H1 (cell line): Measurements from ENCODE around the gene BNC1. TPM values are rescaled to one million over a fixed set of nuclear protein-coding genes. Genes with fewer than 3 reads are reported as not detected.

Source experiments
- BCL11A ChIP-seq, 2 experiments: IDR thresholded peaks; one replicate each; pipeline ENCODE4 v1.6.1; 2011; ENCODE audit warnings: low read depth in 2 of 2, low read length in 2 of 2, mild to moderate bottlenecking in 2 of 2
- CHD1 ChIP-seq: IDR thresholded peaks from 2 replicates; pipeline ENCODE4 v1.6.1; 2012; ENCODE audit warnings: low read depth, low read length, improper control_type of control experiment
- CREB1 ChIP-seq: IDR thresholded peaks from 2 replicates; pipeline ENCODE4 v1.6.1; 2012; ENCODE audit warnings: inconsistent platforms
- FOSL1 ChIP-seq: IDR thresholded peaks from 2 replicates; pipeline ENCODE4 v1.6.1; 2011; ENCODE audit warnings: mild to moderate bottlenecking, low read depth, low read length, moderate library complexity; ENCODE audit not compliant: insufficient read depth
- MAFK ChIP-seq: IDR thresholded peaks from 2 replicates; pipeline ENCODE4 v1.6.1; 2012; ENCODE audit warnings: low read depth, mild to moderate bottlenecking, improper control_type of control experiment, low read length
- NRF1 ChIP-seq: IDR thresholded peaks from 2 replicates; pipeline ENCODE4 v1.6.1; 2011; ENCODE audit warnings: mild to moderate bottlenecking, low read depth, low read length, improper control_type of control experiment
- PHF8 ChIP-seq: fragments of 200-600 bp; sonication (generic); conservative IDR thresholded peaks from 2 replicates; pipeline ENCODE4 v1.7.1; 2012; ENCODE audit warnings: low read depth, mild to moderate bottlenecking, inconsistent platforms, low read length, moderate library complexity
- POLR2AphosphoS5 ChIP-seq: IDR thresholded peaks from 2 replicates; pipeline ENCODE4 v1.6.1; 2011; ENCODE audit warnings: low read depth, low read length
- RXRA ChIP-seq: IDR thresholded peaks from 2 replicates; pipeline ENCODE4 v1.6.1; 2011; ENCODE audit warnings: low read depth, mild to moderate bottlenecking, low read length, moderate library complexity; ENCODE audit not compliant: insufficient read depth
- SIX5 ChIP-seq: IDR thresholded peaks from 2 replicates; pipeline ENCODE4 v1.6.1; 2011; ENCODE audit warnings: mild to moderate bottlenecking, low read depth, low read length
- SP1 ChIP-seq: IDR thresholded peaks from 2 replicates; pipeline ENCODE4 v1.6.1; 2011; ENCODE audit warnings: low read depth, low read length
- SRF ChIP-seq: IDR thresholded peaks from 2 replicates; pipeline ENCODE4 v1.6.1; 2011; ENCODE audit warnings: mild to moderate bottlenecking, low read depth, low read length, moderate library complexity
- TEAD4 ChIP-seq: IDR thresholded peaks from 2 replicates; pipeline ENCODE4 v1.6.1; 2012; ENCODE audit warnings: low read depth, low read length, inconsistent platforms, mixed read lengths
- polyA plus RNA-seq, 7 experiments: library from polyadenylated mRNA; depleted of rRNA in 3 of 7; stranded (reverse) in 5 of 7; unstranded in 2 of 7; fragments of >200 nt in 5 of 7; fragments of 200-250 nt in 2 of 7; gene quantifications; 1 replicate in 5 of 7; 2 replicates in 1 of 7; 4 replicates in 1 of 7; pipeline versions ENCODE4 v1.2.1 to v1.2.3, GENCODE V29; 2011 to 2013; ENCODE audit warnings: missing spikeins in 2 of 7, mixed read lengths in 2 of 7
- total RNA-seq: library from RNA; stranded (reverse); fragmentation: NEBNext Ultra II Directional; extraction: Animal tissue kit (Norgen Biotek cat#: 25700); gene quantifications from 2 replicates; pipeline ENCODE4 v1.2.1, GENCODE V29; 2021
- TF ChIP-seq, protein P1 (sequence below): IDR thresholded peaks from 2 replicates; pipeline ENCODE4 v1.6.1; 2011; ENCODE audit warnings: low read depth, mild to moderate bottlenecking, low read length; ENCODE audit not compliant: insufficient read depth
- TF ChIP-seq, protein P2 (sequence below), 3 experiments: IDR thresholded peaks; 1 replicate in 2 of 3; 2 replicates in 1 of 3; pipeline versions ENCODE4 v1.5.1 to v1.6.1; 2011; ENCODE audit warnings: low read length in 3 of 3, mild to moderate bottlenecking in 3 of 3, inconsistent platforms in 2 of 3, low read depth in 1 of 3, moderate library complexity in 1 of 3; ENCODE audit not compliant: insufficient read depth in 1 of 3; ENCODE audit errors: control extremely low read depth in 1 of 3
- TF ChIP-seq, protein P3 (sequence below): IDR thresholded peaks from 2 replicates; pipeline ENCODE4 v1.6.1; 2012; ENCODE audit warnings: inconsistent platforms

Gene BNC1
- total and polyA plus RNA-seq, 2 of the 8 experiments (the other 6 are each of a cell fraction or from before 2014, with no cell fraction given) = 0.99 to 2.1 TPM

DNA sequence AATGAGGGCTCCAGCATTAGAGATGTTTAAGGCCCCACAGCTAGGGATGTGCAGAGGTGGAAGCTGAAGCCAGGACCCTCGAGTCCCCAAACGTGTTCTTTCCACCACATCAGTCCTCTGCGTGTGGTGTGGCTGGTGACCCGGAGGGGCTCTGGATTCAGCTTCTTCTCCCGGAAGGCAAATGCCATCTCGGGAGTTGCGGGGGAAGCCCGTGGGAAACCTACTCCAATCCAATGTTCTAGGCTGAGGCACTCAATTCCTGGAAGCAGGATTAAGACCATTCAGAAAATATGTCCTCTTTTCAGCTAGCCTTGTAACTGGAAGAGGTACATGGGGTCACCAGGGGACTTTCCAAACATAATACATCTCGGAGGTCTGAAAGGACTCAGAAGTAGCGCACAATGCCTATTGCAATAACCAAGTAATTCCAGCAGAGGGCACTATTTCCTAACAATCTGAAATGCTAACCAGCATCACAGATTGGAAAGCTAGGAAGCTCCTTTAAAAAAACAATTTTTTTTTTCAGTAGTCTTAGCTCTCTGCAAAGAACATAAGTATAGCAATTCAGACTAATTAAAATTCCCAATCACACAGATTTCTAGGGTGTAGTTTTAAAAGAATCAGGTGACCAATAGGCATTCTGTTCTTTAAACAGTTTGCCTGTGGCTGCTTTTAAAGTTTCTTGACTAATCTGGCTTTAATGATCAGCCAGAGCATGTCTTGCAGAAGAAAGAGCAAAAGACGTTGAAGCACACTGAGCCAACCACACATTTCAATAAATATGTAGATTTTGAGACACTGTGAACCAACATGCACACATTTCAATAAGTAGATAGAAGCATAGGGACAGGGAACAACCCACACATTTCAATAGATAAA, 36.1 kb downstream of the BNC1 start (continued):
- TF ChIP-seq, protein P1, sequence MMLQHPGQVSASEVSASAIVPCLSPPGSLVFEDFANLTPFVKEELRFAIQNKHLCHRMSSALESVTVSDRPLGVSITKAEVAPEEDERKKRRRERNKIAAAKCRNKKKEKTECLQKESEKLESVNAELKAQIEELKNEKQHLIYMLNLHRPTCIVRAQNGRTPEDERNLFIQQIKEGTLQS = no peak
- TF ChIP-seq, protein P2, sequence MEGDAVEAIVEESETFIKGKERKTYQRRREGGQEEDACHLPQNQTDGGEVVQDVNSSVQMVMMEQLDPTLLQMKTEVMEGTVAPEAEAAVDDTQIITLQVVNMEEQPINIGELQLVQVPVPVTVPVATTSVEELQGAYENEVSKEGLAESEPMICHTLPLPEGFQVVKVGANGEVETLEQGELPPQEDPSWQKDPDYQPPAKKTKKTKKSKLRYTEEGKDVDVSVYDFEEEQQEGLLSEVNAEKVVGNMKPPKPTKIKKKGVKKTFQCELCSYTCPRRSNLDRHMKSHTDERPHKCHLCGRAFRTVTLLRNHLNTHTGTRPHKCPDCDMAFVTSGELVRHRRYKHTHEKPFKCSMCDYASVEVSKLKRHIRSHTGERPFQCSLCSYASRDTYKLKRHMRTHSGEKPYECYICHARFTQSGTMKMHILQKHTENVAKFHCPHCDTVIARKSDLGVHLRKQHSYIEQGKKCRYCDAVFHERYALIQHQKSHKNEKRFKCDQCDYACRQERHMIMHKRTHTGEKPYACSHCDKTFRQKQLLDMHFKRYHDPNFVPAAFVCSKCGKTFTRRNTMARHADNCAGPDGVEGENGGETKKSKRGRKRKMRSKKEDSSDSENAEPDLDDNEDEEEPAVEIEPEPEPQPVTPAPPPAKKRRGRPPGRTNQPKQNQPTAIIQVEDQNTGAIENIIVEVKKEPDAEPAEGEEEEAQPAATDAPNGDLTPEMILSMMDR (IDR thresholded peaks at IDR 0.05; ENCODE audit: control extremely low read depth in 1 of 3, insufficient read depth in 1 of 3, low read depth in 1 of 3, low read length in 3 of 3) = peak in 2 of 3 experiments; percentile 76 to 79; a peak in 3 of 4 replicates
- TF ChIP-seq SIX5 (no peak), MAFK (no peak), BCL11A (IDR thresholded peaks at IDR 0.05; ENCODE audit: low read depth in 2 of 2, low read length in 2 of 2) (no peak), SP1 (no peak), FOSL1 (no peak), POLR2AphosphoS5 (no peak), PHF8 (no peak), SRF (no peak), CHD1 (no peak), TEAD4 (0 out of 2 replicates have a peak, but pooled peaks have one; percentile 12), NRF1 (no peak), RXRA (no peak), CREB1 (no peak)
- TF ChIP-seq, protein P3, sequence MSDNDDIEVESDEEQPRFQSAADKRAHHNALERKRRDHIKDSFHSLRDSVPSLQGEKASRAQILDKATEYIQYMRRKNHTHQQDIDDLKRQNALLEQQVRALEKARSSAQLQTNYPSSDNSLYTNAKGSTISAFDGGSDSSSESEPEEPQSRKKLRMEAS = no peak
